CD4-positive, alpha-beta T cell treated with Interleukin-1 beta for 1 hour (primary cell): Measurements from ENCODE around the gene PLXDC2.

Source experiments
- DNase-seq, 2 donors: peaks; one replicate each; pipeline ENCODE4 v3.0.0-alpha.2; 2020 to 2022

The PLXDC2 gene

GRCh38 chr10:20228729-20229128, 412.5 kb downstream of the PLXDC2 start:
- DNase-seq: no peak

DNA sequence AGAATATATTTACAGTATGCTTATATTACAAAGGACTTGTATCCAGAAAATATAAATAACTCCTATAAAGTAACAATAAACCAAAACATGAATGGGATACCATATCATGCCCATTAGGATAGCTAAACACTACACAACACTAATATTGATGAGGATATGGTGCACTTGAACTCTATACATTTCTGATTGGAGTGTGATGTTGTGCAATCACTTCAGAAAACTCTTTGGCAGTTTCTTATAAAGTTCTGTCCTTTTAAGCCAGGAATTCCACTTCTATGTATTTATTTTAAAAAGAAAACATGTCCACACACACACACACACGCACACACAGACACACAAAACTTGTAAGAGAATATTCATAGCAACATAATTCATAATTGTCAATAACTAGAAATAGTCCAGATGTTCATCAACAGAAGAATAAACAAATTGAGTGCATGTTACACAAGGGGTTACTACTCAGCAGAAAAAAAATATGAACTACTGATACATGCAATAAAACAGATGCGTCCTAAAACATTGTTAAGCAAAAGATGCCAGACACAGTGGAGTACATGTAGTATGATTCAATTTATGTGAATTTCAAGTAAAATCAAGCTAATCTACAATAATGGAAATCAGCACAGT, 416.0 kb downstream of the PLXDC2 start:
- DNase-seq: no peak

DNA sequence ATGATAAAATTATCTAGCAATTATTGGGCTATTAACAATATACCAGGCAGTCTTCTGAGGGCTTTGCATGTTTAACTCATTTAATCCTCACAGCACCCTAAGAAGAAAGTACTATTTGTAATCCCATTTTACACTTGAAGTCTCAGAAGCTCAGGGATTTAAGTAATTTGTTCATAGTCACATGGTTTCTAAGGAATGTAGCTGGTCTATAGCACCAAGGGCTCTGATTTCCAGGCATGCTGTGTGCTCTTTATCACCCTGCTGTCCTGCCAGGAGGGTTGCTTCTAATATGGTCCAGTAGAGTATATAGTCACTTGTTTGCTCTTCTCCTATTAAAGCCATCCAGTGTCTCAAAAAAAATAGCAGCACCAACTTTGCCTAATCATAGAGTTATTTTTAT, 417.2 kb downstream of the PLXDC2 start:
- DNase-seq: no peak

- DNase-seq: no peak
Observed at GRCh38 chr10:20234579-20234978, 418.3 kb downstream of the PLXDC2 start.

GRCh38 chr10:20237091-20237570, 420.9 kb downstream of the PLXDC2 start:
- no peak for DNase-seq

DNA sequence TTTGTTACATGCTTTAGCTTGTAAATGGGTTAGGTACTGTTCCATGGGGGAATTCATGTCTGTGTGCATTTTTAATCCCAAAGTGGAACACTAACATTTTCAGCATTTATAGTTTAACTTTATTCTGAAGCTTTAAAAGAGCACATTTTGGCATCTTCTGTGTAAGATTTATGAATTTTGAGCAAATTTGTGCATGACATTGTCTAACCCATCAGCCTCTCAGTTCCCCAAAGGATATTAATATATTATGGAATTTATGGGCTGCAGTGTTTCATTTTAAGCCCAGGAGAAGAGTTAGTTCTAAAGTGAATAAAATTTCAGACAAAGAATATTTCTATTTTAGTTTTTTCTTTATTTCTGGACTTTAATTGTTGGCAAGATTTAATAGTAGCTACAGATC, 421.4 kb downstream of the PLXDC2 start:
- no peak for DNase-seq

GRCh38 chr10:20240643-20241042, 424.4 kb downstream of the PLXDC2 start:
- DNase-seq: no peak

DNA sequence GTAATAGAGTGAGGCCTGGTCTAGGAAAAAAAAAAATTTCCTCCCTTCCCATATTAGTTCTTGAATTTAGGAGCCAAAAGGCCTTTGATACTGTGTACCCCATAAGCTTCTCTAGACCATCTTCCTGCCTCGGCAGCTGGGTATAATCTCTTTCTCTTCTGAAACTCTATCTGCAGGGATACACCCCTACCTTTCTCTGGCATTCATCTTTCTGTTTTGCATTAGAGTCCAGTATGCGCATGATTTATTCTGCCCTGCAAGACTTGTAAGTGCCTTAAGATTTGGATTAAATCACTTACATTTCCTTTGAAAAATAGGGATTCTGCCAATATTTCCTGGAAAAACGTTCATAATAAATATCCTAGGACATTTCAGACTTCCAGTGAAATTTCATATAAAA, 431.2 kb downstream of the PLXDC2 start:
- DNase-seq: no peak

- DNase-seq: no peak
Observed at GRCh38 chr10:20247891-20248708, 431.9 kb downstream of the PLXDC2 start.

DNA sequence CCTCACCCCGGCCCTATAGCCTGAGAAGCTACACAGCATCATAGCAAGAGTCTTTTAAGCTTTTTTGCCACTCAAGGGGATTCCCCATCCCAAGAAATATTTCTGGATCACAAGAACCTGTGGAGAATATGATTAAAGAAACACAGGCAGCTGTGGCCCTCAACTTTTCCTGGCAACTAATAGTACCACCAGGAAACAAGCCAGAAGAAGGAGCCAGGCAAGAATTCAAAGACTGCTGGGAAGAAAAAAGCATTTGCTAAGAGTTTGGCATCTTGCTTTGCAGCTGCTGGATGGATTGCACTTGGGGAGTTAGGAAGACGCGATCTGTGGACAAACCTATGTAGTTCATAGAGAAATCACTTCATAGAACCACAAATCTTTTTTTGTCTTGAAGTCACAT, 437.8 kb downstream of the PLXDC2 start:
- DNase-seq: no peak

- no peak for DNase-seq
Observed at GRCh38 chr10:20254497-20254896, 438.3 kb downstream of the PLXDC2 start.

DNA sequence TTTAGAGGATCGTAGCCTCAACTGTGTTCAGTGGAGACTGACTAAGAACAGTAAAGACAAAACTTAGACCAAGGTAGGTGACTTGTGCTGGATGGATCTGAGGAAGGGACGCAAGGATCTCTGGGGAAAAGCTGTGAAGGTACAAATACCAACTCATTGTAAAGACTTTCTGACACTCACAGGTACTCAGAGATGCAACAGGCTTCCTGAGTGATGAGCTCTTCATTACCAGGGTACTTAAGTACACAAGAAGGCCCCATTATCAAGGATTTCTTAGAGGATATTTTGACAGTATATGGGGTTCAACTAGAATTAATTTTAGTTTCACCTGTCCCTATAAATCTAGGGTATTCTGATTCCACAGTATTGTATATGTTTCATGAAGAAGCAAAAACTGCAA, 440.7 kb downstream of the PLXDC2 start:
- no peak for DNase-seq

DNA sequence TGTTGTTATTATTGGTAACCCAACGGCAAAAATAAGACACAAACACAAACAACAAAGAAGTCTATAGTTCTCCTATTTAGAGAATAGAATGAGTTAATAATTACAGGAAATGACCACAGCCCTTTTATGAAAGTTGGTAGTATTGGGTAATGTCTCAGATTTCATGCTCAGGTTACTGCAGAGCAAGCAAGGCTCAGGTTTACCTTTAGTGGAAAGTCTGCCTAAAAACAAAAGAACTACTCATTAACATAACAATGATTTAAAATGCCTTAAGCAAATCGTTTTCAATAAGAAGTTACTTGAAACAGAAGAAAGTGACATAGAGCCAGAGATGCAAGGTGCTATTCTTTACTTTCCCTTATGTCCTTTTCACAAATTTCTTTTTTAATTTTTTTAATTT, 441.2 kb downstream of the PLXDC2 start:
- DNase-seq: no peak

- DNase-seq: no peak
Observed at GRCh38 chr10:20265146-20265545, 448.9 kb downstream of the PLXDC2 start.

- DNase-seq: no peak
Observed at GRCh38 chr10:20267734-20268133, 451.5 kb downstream of the PLXDC2 start.

- no peak for DNase-seq
Observed at GRCh38 chr10:20271490-20271889, 455.3 kb downstream of the PLXDC2 start.

GRCh38 chr10:20272608-20273007, 456.4 kb downstream of the PLXDC2 start:
- DNase-seq: no peak

DNA sequence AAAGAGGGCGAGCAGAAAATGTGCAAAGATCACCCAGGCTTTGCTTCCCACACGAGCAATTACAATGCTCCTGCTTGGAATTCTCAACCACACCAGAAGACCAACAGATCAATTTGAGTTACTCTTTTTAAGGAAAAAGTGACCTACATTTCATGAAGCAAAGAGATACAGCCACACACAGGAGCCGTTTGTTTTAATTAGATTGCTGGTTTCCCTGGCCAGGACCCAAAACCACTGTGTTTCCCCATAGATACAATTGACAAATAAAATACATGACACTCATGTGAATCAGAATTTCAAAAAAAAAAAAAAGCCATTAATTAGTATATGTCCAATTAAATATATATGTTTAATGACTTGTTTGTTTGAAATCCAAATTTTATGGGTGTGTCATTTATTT, 458.3 kb downstream of the PLXDC2 start:
- DNase-seq: no peak

- DNase-seq: no peak
Observed at GRCh38 chr10:20276127-20276979, 460.1 kb downstream of the PLXDC2 start.

DNA sequence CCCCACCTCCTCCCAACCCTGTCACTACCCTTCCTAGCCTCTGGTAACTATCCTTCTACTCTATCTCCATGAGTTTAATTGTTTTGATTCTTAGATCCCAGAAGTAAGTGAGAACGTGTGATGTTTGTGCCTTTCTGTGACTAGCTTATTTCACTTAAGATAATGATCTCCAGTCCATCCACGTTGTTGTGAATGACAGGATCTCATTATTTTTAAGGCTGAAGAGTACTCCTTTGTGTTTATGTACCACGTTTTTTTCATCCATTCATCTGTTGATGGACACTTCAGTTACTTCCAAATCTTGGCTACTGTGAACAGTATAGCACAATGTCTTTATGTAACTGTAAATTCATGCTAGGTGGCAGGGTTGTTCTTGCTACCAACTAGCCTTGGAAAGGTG, 461.6 kb downstream of the PLXDC2 start:
- DNase-seq: no peak

GRCh38 chr10:20281579-20281978, 465.3 kb downstream of the PLXDC2 start:
- DNase-seq: no peak

DNA sequence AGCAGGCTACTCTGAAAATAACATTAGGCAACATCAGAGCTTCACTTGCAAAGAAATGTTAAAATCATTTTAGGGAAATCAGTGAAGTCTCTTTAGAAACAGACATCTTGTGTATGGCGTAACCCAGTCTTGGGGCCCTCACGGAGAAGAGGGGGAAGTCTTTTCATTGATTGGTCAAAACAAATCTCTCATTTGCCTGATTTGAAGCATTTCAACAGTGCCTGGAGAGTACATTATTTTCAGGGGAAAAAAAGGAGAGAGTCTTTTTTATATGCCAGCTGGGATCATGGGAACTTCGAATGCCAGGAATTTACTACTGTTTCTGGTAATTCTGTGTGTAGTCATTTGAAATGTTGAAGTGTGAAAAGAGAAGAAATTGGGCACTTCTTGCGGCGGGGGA, 471.4 kb downstream of the PLXDC2 start:
- DNase-seq: no peak

DNA sequence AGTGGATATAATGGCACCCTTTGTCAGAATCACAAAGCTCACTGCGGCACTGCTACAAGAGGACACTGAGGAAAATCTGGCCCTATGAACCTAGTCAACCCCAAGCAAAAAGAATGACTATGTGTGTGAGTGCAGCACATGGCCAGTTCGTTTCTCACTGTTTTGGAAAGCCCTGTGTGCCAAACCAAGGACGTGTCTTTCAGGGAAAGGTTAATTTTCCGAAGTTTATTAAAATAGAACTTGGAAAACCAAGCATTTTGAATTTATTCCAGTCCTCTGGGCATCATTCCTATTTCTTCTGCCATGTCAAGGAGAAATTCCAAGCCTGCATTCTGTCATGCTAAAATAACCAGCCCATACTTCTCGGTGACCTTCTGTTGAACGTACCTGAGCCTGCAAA, 471.8 kb downstream of the PLXDC2 start:
- DNase-seq: no peak
